IMR-90 (cell line): ENCODE data around the gene TMEM158. TPM values are rescaled to one million over a fixed set of nuclear protein-coding genes. Genes with fewer than 3 reads are reported as not detected.

Source experiments
- ATAC-seq: fragments of 200-7000 bp; cut with Tn5 transposase; 2 replicates; pipeline ENCODE4 v1.9.1; 2020; ENCODE audit warnings: low read depth, mild to moderate bottlenecking, moderate library complexity
- BruUV-seq: library from RNA; stranded (reverse); fragments of 400-500 nt; replicated peaks from 2 replicates; lab custom pipeline; 2021; lab: Mats Ljungman, UMichigan
- CTCF ChIA-PET: fragments of 300-600 bp; formaldehyde crosslinking; extraction: SDS; loops from one replicate; lab custom pipeline; 2021; ENCODE audit warnings: antibody characterized with exemption; lab: Yijun Ruan, JAX
- POLR2A ChIA-PET: fragments of 300-600 bp; sonication (Branson Sonifier 250); formaldehyde crosslinking; loops from one replicate; lab custom pipeline; 2022; ENCODE audit warnings: antibody characterized with exemption; ENCODE audit not compliant: unreplicated experiment; lab: Charles Lee
- DNase-seq: peaks from one replicate; pipeline ENCODE4 v3.0.0; 2013
- H2AFZ ChIP-seq: replicated peaks from 2 replicates; pipeline ENCODE3; 2013; ENCODE audit warnings: low read length, mild to moderate bottlenecking; ENCODE audit not compliant: poor library complexity
- H2AK5ac ChIP-seq: 2 replicates; pipeline ENCODE4 v1.6.1; 2013; ENCODE audit warnings: low read depth, low read length, inconsistent platforms
- H2AK9ac ChIP-seq: replicated peaks from 2 replicates; pipeline ENCODE3; 2013; ENCODE audit warnings: mild to moderate bottlenecking, low read depth, low read length, moderate library complexity; ENCODE audit not compliant: poor library complexity
- H2BK120ac ChIP-seq: 2 replicates; pipeline ENCODE4 v1.6.1; 2013; ENCODE audit warnings: low read depth, low read length, inconsistent platforms
- H2BK15ac ChIP-seq: 3 replicates; pipeline ENCODE4 v1.6.1; 2013; ENCODE audit warnings: low read depth, low read length, inconsistent platforms
- H2BK20ac ChIP-seq: 2 replicates; pipeline ENCODE4 v1.6.1; 2013; ENCODE audit warnings: low read depth, mild to moderate bottlenecking, inconsistent platforms, low read length, moderate library complexity
- H2BK5ac ChIP-seq: 2 replicates; pipeline ENCODE4 v1.6.1; 2013; ENCODE audit warnings: mild to moderate bottlenecking, low read depth, low read length, inconsistent platforms; ENCODE audit not compliant: poor library complexity, severe bottlenecking
- H3K14ac ChIP-seq: replicated peaks from 2 replicates; pipeline ENCODE4 v1.6.1; 2013; ENCODE audit warnings: low read depth, low read length, inconsistent platforms
- H3K18ac ChIP-seq: 2 replicates; pipeline ENCODE4 v1.6.1; 2013; ENCODE audit warnings: low read depth, low read length, control low read depth
- H3K23ac ChIP-seq: 2 replicates; pipeline ENCODE4 v1.6.1; 2013; ENCODE audit warnings: low read depth, low read length, inconsistent platforms
- H3K27ac ChIP-seq: 2 replicates; pipeline ENCODE4 v1.5.1; 2013; ENCODE audit warnings: mild to moderate bottlenecking, control low read depth, low read length; ENCODE audit not compliant: insufficient read depth
- H3K27me3 ChIP-seq: 2 replicates; pipeline ENCODE4 v1.6.1; 2013; ENCODE audit warnings: low read length; ENCODE audit not compliant: control insufficient read depth, insufficient read depth
- H3K36me3 ChIP-seq: 2 replicates; pipeline ENCODE4 v1.6.1; 2013; ENCODE audit warnings: low read length, mixed read lengths; ENCODE audit not compliant: control insufficient read depth, insufficient read depth
- H3K4ac ChIP-seq: 2 replicates; pipeline ENCODE4 v1.6.1; 2013; ENCODE audit warnings: low read depth, low read length, inconsistent platforms
- H3K4me1 ChIP-seq: 2 replicates; pipeline ENCODE4 v1.6.1; 2013; ENCODE audit warnings: low read length, mixed read lengths; ENCODE audit not compliant: control insufficient read depth, insufficient read depth
- H3K4me2 ChIP-seq: 2 replicates; pipeline ENCODE4 v1.6.1; 2013; ENCODE audit warnings: low read depth, mild to moderate bottlenecking, control low read depth, low read length, moderate library complexity
- H3K4me3 ChIP-seq: 2 replicates; pipeline ENCODE4 v1.5.1; 2013; ENCODE audit warnings: low read depth, mild to moderate bottlenecking, control low read depth, low read length, moderate library complexity; ENCODE audit not compliant: insufficient read depth
- H3K56ac ChIP-seq: 2 replicates; pipeline ENCODE4 v1.6.1; 2013; ENCODE audit warnings: low read length, inconsistent platforms; ENCODE audit not compliant: insufficient read depth; ENCODE audit errors: extremely low read depth
- H3K79me1 ChIP-seq, 2 experiments: 2 replicates each; pipeline ENCODE4 v1.6.1; 2013; ENCODE audit warnings: low read length in 2 of 2, inconsistent platforms in 1 of 2, low read depth in 1 of 2
- H3K9ac ChIP-seq: 2 replicates; pipeline ENCODE4 v1.6.1; 2013; ENCODE audit warnings: low read depth, low read length, control low read depth
- H3K9me1 ChIP-seq: 2 replicates; pipeline ENCODE4 v1.6.1; 2013; ENCODE audit warnings: low read length, inconsistent platforms; ENCODE audit not compliant: insufficient read depth
- H3K9me3 ChIP-seq: 2 replicates; pipeline ENCODE4 v1.6.1; 2013; ENCODE audit warnings: low read length; ENCODE audit not compliant: control insufficient read depth, insufficient read depth
- H4K20me1 ChIP-seq: 2 replicates; pipeline ENCODE4 v1.6.1; 2013; ENCODE audit warnings: low read length, inconsistent platforms; ENCODE audit not compliant: insufficient read depth
- H4K5ac ChIP-seq: 2 replicates; pipeline ENCODE4 v1.6.1; 2013; ENCODE audit warnings: mild to moderate bottlenecking, low read depth, low read length, control low read depth
- H4K8ac ChIP-seq, 2 experiments: 2 replicates each; pipeline ENCODE4 v1.6.1; 2013; ENCODE audit warnings: low read depth in 2 of 2, low read length in 2 of 2, control low read depth in 1 of 2, inconsistent platforms in 1 of 2
- H4K91ac ChIP-seq: 2 replicates; pipeline ENCODE4 v1.6.1; 2013; ENCODE audit warnings: low read depth, low read length, inconsistent platforms; ENCODE audit not compliant: insufficient read depth
- BHLHE40 ChIP-seq: fragments of 150-350 bp; IDR thresholded peaks from 2 replicates; pipeline ENCODE4 v1.6.1; 2016; ENCODE audit warnings: mild to moderate bottlenecking, low read depth, low read length
- FOS ChIP-seq: fragments of 150-350 bp; IDR thresholded peaks from 2 replicates; pipeline ENCODE4 v1.6.1; 2016; ENCODE audit warnings: low read depth, low read length
- POLR2A ChIP-seq: IDR thresholded peaks from 2 replicates; pipeline ENCODE4 v1.6.1; 2012; ENCODE audit warnings: mild to moderate bottlenecking, low read depth, low read length
- WGBS, 2 experiments: methylation state at CpG; one replicate each; pipeline versions ENCODE4 v1.1.5 to v1.1.7; 2013; ENCODE audit warnings: missing lambda C conversion rate in 2 of 2; ENCODE audit not compliant: insufficient read length in 1 of 2; ENCODE audit errors: extremely low coverage in 2 of 2; 5-methylcytosine and 5-hydroxymethylcytosine counted together
- dilution Hi-C: fragments of 300-500 bp; cut with HindIII; formaldehyde crosslinking; loops from one replicate; pipeline ENCODE4 v1.14.3; 2018; ENCODE audit warnings: low sequenced_read_pairs; ENCODE audit not compliant: unreplicated experiment
- in situ Hi-C: fragments of 300-500 bp; cut with MboI; formaldehyde crosslinking; loops from 3 replicates; pipeline ENCODE4 v1.14.3; 2019; ENCODE audit warnings: low sequenced_read_pairs, inconsistent platforms, mixed read lengths
- intact Hi-C: fragments of 100-400 bp; cut with micrococcal nuclease; formaldehyde crosslinking; loops from 2 replicates; pipeline ENCODE4 v1.10.0; 2022
- polyA plus RNA-seq, 3 experiments: library from polyadenylated mRNA; depleted of rRNA; stranded (reverse); fragments of >200 nt; gene quantifications; 2 replicates each; pipeline ENCODE4 v1.2.3, GENCODE V29; 2012; ENCODE audit warnings: low replicate concordance in 1 of 3
- total RNA-seq: library from RNA; depleted of rRNA; stranded (reverse); fragments of >200 nt; gene quantifications from 2 replicates; pipeline ENCODE4 v1.2.3, GENCODE V29; 2012

Gene TMEM158
- total and polyA plus RNA-seq, 2 of the 4 experiments (the other 2 are of a cell fraction): 1.6 to 16.4 TPM

GRCh38 chr3:45218578-45219390 is 7.3 kb downstream of the TMEM158 start:
- CTCF ChIA-PET: no interaction called here
- DNase-seq: peak; percentile 76

More at GRCh38 chr3:45218578-45219390, 7.3 kb downstream of the TMEM158 start:
- ATAC-seq: peak; percentile 74
- POLR2A ChIA-PET: interaction anchor here (0.9 to 1.0 kb wide), 2 partner anchors 9 to 65 kb away, joined by 3 to 7 read pairs; no protein-coding TSS in a partner anchor
- peak overlapping the region; percentile 61 for H3K18ac ChIP-seq
- H4K5ac ChIP-seq: peak overlapping the region; percentile 16
- H4K91ac ChIP-seq: peak overlapping the region; percentile 69
- no TSS peak for BruUV-seq
- peak overlapping the region; percentile 94 for H2BK20ac ChIP-seq
- peak overlapping the region; percentile 2; the same call in 1 of the 2 replicates for H3K9ac ChIP-seq
- peaks cover 17% of the 10 kb centered on the region for H3K36me3 ChIP-seq
- peak overlapping the region; percentile 84 for H3K23ac ChIP-seq
- H2AK5ac ChIP-seq: peak overlapping the region; percentile 95
- intact Hi-C loops (no loop called here), in situ Hi-C loops (no loop called here), dilution Hi-C loops (no loop called here)
- H3K4me3 ChIP-seq: no peak overlapping the region
- peak overlapping the region; percentile 98 for H2AK9ac ChIP-seq
- peak overlapping the region; percentile 90 for H2BK120ac ChIP-seq
- H3K56ac ChIP-seq: peak overlapping the region; percentile 52; the same call in 1 of the 2 replicates
- TF ChIP-seq BHLHE40: no peak
- no peak for TF ChIP-seq POLR2A
- peak; percentile 87 for TF ChIP-seq FOS
- H3K9me1 ChIP-seq: peaks cover 17% of the 10 kb centered on the region
- 72% methylated on average over 3 of the region's 11 CpGs; no CpG with 5 or more reads in 1 of the 2 experiments for WGBS, 2 experiments
- peak overlapping the region; percentile 74 for H2AFZ ChIP-seq
- H3K27me3 ChIP-seq: no peaks in the 10 kb centered on the region
- H3K14ac ChIP-seq: peak overlapping the region; percentile 82
- peak overlapping the region; percentile 59 for H2BK5ac ChIP-seq
- H4K20me1 ChIP-seq: no peaks in the 10 kb centered on the region
- H3K27ac ChIP-seq: peak overlapping the region; percentile 76
- no peaks in the 10 kb centered on the region for H3K9me3 ChIP-seq
- peak overlapping the region; percentile 88; the same call in 2 of the 3 replicates for H2BK15ac ChIP-seq
- peaks cover 22% of the 10 kb centered on the region for H3K4me1 ChIP-seq
- peak overlapping the region; percentile 94 for H3K4ac ChIP-seq
- peak overlapping the region; percentile 10 to 73; a peak in 2 of 4 replicates for H4K8ac ChIP-seq
- peaks cover 8 to 42% of the 10 kb centered on the region in 2 experiments for H3K79me1 ChIP-seq
- peak overlapping the region; percentile 50 for H3K4me2 ChIP-seq
